NCI-H2227 (cell line): ENCODE results near the gene MRPL38.
"Not testable (repeated sequence)": the region's sequence is repeated elsewhere in the genome, so short reads cannot be mapped to it uniquely, and the experiment has no call there.

Experiments
- DNase-seq: peaks from one replicate; lab custom pipeline; 2025; ENCODE audit not compliant: unreplicated experiment; lab: John Stamatoyannopoulos, UW

The MRPL38 gene

GRCh38 chr17:75897160-75898019, 7.3 kb downstream of the MRPL38 start:
- DNase-seq: no peak

- peak; percentile 51 for DNase-seq
These were observed 8.1 kb downstream of the MRPL38 start, which contains the start of gene TRIM65 for GRCh38 chr17:75896415-75897159. Gene TRIM65 (minus strand): TSS chr17:75896951. CDS start chr17:75896937, 14 bp downstream.

DNA sequence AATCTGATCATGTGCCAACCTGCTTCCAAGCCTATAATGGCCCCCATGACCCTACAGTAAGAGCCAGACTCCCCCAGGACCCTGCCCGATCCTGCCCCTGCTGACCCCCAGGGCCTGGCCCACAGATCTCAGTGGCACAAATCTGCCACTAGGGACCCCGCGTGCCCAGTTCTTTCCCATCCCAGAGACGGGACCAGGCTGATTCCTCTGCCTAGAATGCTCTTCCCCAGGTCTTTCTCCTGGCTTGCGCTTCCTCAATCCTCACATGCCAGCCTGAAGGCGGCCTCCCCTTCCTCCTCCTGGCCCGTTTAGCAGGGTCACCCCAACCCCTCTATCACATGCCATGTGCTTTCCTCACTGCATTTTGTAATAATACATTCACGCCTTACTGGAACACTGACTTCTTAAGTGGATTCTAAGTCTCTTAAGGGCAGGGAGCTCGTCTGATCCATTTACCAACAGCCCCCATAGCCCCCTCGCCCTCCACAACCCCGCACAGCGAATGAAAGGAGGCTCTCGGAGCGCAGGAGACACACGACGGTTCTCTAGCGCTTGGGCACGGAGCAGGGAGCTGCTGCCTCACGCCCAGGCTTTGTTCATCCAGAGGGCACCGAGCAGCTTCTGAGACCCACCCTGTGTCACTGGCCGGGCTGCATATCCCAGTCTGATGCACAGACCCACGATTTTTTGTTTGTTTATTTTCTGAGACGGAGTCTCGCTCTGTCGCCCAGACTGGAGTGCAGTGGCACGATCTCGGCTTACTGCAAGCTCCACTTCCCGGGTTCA, 9.1 kb downstream of the MRPL38 start:
- no peak for DNase-seq

GRCh38 chr17:75894049-75894733, 10.5 kb downstream of the MRPL38 start:
- peak; percentile 42 for DNase-seq

DNA sequence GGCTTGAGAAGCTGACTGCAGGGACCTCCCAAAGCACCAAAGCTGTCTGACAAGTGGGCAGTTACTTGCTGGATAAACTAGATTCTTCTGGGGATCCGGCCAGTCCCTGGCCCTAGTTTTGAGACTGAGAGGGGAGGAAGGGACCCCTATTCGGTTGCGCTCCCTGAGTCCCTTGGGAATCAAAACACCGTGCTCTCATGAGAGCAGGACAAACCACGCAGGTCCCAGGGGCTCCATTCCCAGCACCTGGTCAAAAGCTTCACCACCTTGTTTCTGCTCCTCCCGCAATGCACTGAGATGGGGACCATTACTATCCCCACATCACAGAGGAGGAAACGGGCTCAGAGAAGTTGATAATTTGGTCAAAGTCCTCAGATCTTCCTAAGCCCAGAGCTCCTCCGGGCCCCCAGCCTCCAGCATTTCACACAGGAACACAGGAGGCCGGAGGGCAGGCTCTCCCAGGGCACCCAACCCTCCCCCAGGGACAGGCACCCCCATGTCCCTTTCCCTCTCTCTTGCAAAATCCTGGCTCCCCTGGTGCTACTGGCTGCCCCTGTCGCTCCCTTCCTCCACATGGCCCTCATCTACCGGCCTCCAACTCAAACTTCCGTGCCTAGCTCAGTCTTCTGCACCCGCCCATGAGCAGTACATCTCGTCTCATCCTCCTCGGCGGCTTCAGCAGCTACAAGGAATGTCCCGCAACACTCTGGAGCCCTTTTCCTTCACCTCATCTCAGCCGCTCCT, 11.2 kb downstream of the MRPL38 start:
- no peak for DNase-seq

DNA sequence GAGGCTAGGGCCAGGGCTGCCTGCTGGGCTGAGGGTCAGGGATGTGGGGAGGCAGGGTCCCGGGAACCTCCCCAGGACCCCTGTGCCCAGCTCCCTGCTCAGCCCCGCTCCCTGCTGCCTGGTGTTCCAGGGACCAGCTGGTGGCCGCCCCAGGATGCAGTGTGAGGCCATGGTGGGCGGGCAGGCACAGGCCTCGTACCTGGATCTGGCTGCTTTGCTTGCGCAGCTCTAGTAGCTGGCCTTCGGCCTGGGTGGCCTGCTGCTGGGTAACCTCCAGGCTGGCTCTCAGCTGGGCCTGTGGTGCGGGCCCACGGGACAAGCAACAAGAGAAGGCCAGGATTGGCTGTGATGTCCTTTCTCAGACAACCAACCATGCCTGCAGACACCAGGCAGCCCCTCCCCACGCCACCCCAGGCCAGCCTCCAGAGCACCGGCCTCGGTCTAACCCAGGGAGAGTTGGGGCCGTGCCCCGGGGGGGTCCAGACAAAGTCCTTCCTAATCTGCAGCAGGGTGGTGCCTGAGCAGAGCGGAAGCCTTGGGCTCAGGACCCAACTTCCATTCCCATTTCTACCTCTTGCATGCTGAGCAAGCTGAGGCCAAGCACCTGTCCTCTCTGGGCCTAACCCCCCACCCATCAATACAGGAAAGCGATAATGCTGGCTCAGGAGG, 12.0 kb downstream of the MRPL38 start:
- DNase-seq: no peak

GRCh38 chr17:75891605-75892555, 12.8 kb downstream of the MRPL38 start:
- DNase-seq: no peak

GRCh38 chr17:75891022-75891604, 13.6 kb downstream of the MRPL38 start:
- DNase-seq: no peak

GRCh38 chr17:75889454-75889853, 15.2 kb downstream of the MRPL38 start:
- no peak for DNase-seq

DNA sequence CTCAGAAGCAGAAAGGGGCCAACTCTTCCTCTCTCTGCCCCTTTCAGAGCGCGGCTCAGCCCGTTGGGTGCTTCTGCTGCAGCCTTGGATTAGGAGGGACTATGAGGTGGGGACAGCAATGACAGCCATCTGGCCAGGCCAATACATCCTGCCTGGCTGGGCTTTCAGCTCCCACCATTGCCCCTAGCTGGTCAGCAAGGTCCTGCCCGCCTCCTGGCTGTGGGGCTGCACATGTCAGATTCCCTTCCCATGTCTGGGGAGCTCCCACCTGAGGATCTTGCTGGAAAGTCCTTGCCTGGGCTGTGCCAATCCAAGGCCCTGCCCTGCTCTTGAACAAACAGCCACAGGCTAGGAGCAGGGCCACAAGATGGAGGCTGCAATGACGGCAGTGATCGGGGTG, 16.2 kb downstream of the MRPL38 start:
- no peak for DNase-seq

DNA sequence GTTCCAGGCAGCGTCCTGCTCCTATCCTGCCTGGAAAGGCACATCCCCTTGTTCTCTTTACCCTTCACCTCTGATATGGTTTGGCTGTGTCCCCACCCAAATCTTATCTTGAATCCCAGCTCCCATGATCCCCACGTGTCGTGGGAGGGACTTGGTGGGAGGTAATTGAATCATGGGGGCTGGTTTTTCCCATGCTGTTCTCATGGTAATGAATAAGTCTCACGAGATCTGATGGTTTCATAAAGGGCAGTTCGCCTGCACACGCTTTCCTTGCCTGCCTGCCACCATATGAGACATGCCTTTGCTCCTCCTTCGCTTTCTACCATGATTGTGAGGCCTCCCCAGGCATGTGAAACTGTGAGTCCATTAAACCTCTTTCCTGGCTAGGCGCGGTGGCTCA, 18.8 kb downstream of the MRPL38 start:
- not testable (repeated sequence) for DNase-seq

DNA sequence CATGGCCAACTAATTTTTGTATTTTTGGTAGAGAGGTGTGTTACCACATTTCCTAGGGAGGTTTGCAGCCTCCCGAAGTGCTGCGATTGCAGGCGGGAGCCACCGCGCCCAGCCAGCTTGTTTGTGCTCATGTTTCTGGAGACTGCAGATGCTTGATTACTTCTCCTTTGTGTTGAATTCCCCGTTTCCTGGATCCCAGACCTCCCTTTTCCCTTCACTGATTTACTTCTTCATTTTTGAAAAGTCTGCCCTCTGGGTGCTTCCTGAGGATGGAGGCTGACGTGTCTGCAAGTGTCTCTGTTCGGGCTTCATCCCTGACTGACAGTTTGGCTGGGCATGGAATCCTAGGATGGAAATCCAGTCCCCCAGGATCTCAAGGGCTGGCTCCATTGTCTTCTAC, 19.3 kb downstream of the MRPL38 start:
- no peak for DNase-seq

DNA sequence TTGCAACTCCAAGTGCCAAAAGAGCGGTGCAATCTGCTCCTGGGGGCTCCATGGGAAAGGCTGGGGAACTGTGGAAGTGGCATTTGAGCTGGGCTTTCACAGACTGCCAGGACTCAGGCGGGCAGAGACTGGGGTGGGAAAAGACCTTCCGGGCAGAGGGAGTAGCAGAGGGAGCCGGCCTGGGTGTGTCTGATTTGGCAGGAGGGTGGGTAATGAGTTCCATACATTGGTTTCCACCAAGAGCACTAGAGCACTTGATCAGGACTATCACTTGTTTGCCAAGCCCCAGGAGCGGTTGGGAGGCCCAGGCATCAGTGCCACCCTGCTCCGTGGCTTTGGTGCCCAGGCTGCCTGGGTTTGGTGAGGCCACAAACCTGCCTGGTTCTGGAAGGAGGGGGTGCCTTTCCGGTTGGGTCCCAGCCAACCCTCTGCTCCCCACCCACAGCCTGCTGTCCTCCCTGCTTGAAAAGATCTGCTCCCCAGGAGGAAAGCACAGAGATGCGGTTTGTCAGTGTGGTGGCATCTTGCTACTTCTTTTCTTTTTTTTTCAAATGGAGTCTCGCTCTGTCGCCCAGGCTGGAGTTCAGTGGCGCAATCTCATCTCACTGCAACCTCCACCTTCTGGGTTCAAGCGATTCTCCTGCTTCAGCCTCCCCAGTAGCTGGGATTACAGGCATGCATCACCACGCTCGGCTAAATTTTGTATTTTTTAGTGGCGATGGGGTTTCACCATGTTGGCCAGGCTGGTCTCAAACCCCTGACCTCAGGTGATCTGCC, 22.8 kb downstream of the MRPL38 start:
- no peak for DNase-seq

DNA sequence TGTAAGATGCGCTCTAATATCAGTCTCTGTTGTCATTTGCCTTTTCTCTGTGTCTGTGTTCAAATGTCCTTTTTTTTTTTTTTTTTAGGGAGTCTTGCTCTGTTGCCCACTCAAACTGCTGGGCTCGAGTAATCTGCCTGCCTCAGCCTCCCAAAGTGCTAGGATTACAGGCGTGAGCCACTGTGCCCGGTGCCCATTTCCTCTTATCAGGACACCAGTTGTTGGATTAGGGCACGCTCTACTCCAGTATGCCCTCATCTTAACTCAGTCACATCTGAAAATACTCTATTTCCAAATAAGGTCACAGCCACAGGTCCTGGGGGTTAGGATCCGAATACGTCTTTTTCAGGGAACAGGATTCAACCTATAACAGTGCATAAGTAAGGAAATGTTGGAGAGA, 24.4 kb downstream of the MRPL38 start:
- no peak for DNase-seq

DNA sequence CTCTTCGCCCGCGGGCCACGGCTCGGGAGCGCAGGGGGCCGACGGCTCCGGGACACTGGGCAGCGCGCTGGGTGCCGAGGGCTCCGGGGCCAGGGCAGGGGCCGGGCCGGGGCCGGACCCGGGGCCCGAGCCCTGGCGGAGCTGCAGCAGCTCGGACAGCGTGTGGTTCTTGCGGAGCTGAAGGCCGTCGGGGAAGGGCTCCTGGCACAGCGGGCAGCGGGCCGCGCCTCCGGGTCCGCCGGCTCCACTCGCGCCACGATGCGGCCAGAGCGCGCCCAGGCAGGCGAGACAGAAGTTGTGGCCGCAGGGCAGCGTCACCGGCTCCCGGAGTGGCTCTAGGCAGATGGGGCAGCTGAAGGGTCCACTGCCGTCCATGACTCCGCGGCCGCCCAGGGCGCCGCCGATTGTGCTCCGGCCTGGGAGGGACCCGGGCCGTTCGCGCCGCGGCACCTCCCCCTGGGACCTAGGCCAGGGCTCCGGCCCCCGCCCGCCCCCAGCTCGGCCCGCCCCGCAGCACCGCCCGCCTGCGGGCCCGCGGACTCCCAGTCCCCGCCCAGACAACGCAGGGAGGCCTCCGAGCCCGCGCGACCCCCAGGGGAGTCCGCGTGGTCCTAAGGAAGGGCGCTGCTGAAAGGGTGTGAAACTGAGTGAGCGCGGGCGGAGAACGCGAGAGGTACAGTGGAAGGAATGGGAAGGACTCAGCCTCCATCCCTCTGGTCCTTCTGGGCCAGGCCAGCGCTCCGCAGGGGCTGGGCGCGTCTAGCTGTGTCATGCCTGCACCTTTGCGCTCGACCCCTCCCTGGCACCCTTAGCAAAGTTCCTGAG, 26.3 kb downstream of the MRPL38 start, which contains the start of gene TRIM47:
Gene TRIM47, minus strand, starts transcription at position 408 of the 825 bp plus-strand sequence. Its CDS starts 33 bp downstream, at position 375.
- DNase-seq: peak; percentile 53

DNA sequence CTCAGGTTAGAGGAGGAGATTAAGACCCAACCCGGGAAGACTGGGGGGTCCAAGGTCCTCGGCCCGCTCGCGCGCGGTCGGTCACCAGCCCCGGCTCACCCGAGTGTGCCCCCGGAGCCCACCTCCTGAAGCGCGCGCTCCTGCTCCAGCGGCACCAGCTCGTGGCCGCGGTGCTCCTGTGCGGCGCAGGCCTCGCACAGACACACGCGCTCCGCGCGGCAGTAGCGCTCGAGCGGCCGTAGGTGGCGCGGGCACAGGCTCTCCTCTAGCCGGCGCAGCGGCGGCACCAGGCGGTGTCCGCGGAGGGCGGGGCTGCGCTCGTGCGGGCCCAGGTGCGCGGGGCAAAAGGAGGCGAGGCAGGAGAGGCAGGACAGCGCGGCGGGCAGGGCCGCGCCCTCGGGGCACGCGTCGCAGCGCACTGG, 26.9 kb downstream of the MRPL38 start:
- DNase-seq: peak; percentile 87
